ENCODE data around the gene ARHGAP11A. TPM values are rescaled to one million over a fixed set of nuclear protein-coding genes. Genes with fewer than 3 reads are reported as not detected.

ARHGAP11A gene
- total and polyA plus RNA-seq, 10 of the 15 experiments (the other 5 are each of a cell fraction or from before 2014, with no cell fraction given) = 12.4 to 53.6 (median 36.5) TPM

- TF ChIP-seq RAD21 (IDR thresholded peaks at IDR 0.05; ENCODE audit: insufficient read depth, low read depth, low read length) = peak; percentile 65
- TF ChIP-seq, protein P1, sequence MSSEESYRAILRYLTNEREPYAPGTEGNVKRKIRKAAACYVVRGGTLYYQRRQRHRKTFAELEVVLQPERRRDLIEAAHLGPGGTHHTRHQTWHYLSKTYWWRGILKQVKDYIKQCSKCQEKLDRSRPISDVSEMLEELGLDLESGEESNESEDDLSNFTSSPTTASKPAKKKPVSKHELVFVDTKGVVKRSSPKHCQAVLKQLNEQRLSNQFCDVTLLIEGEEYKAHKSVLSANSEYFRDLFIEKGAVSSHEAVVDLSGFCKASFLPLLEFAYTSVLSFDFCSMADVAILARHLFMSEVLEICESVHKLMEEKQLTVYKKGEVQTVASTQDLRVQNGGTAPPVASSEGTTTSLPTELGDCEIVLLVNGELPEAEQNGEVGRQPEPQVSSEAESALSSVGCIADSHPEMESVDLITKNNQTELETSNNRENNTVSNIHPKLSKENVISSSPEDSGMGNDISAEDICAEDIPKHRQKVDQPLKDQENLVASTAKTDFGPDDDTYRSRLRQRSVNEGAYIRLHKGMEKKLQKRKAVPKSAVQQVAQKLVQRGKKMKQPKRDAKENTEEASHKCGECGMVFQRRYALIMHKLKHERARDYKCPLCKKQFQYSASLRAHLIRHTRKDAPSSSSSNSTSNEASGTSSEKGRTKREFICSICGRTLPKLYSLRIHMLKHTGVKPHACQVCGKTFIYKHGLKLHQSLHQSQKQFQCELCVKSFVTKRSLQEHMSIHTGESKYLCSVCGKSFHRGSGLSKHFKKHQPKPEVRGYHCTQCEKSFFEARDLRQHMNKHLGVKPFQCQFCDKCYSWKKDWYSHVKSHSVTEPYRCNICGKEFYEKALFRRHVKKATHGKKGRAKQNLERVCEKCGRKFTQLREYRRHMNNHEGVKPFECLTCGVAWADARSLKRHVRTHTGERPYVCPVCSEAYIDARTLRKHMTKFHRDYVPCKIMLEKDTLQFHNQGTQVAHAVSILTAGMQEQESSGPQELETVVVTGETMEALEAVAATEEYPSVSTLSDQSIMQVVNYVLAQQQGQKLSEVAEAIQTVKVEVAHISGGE (CRISPR knock-in tag; IDR thresholded peaks at IDR 0.05) = no peak
- peak; percentile 58; the same call in 1 of the 2 replicates for TF ChIP-seq SMC3 (IDR thresholded peaks at IDR 0.05; ENCODE audit: borderline replicate concordance, low read length)
- TF ChIP-seq YY1 (IDR thresholded peaks at IDR 0.05; ENCODE audit: low read depth, low read length) = peak; percentile 60; the same call in 1 of the 2 replicates
- peak; percentile 90 to 94 (median 90) for TF ChIP-seq CTCF (IDR thresholded peaks at IDR 0.05 in 2 of 3, conservative IDR thresholded peaks at IDR 0.05 in 1 of 3; ENCODE audit: control insufficient read depth in 2 of 3, extremely low read depth in 1 of 3, insufficient read depth in 1 of 3, low read depth in 3 of 3, low read length in 3 of 3)
- ChIA-PET SMC1A (ENCODE audit: uncharacterized antibody, unreplicated experiment) (interaction anchor here (1.7 to 3.8 kb wide), 2 partner anchors 11 to 344 kb away, joined by 5 to 22 read pairs; no protein-coding TSS in a partner anchor), CTCF (interaction anchor here (0.7 to 3.3 kb wide), 19 partner anchors 8 to 1050 kb away, joined by 3 to 34 read pairs (median 4); partner anchors contain the start of gene SCG5), RAD21 (ENCODE audit: unreplicated experiment) (interaction anchor here (0.6 to 1.6 kb wide), 6 partner anchors 9 to 342 kb away, joined by 3 to 7 read pairs (median 4); no protein-coding TSS in a partner anchor), POLR2A (no interaction called here)
- Histone ChIP-seq H3K27ac (ENCODE audit: control insufficient read depth, insufficient read depth) (no peak overlapping the region), H2AFZ (ENCODE audit: control insufficient read depth, low read depth, low read length) (peak overlapping the region; percentile 47; the same call in 1 of the 2 replicates), H3K9ac (ENCODE audit: control insufficient read depth, insufficient read depth, low read length) (no peak overlapping the region), H3K27me3 (replicated peaks in 1 of 2; ENCODE audit: control insufficient read depth in 2 of 2, insufficient read depth in 2 of 2, low read length in 1 of 2) (no peaks in the 10 kb centered on the region), H4K20me1 (ENCODE audit: control insufficient read depth, insufficient read depth) (no peaks in the 10 kb centered on the region), H3K36me3 (ENCODE audit: control insufficient read depth in 2 of 2, insufficient read depth in 2 of 2, low read length in 1 of 2) (peaks cover 0 to 10% of the 10 kb centered on the region in 2 experiments; a peak in 2 of 4 replicates), H3K79me2 (ENCODE audit: control insufficient read depth, insufficient read depth, low read length) (no peaks in the 10 kb centered on the region), H3K9me3 (replicated peaks; ENCODE audit: control insufficient read depth, insufficient read depth, low read length) (no peaks in the 10 kb centered on the region), H3K4me1 (ENCODE audit: control insufficient read depth, insufficient read depth, low read length) (no peaks in the 10 kb centered on the region), H3K4me3 (no peak overlapping the region), H3K4me2 (ENCODE audit: control insufficient read depth, insufficient read depth) (no peak overlapping the region)
- in situ Hi-C loops (cut with MboI) = no loop called here
- ATAC-seq (peak; percentile 99), DNase-seq (ENCODE audit: low read depth, low spot score) (no peak), FAIRE-seq (peak; percentile 47)
- WGBS (ENCODE audit: insufficient coverage, insufficient replicate concordance, low lambda C conversion rate, missing lambda C conversion rate) = 28% methylated on average over 6 of the region's 6 CpGs
- BruUV-seq (replicated peaks) = no TSS peak
- intact Hi-C loops (cut with micrococcal nuclease; ENCODE audit: unreplicated experiment) = no loop called here
Observed at GRCh38 chr15:32651229-32651837, 36.0 kb downstream of the ARHGAP11A start.
